NCI-H1092 (cell line): ENCODE data around the gene CHST11.

Source experiments
- DNase-seq: peaks from one replicate; lab custom pipeline; 2025; lab: John Stamatoyannopoulos, UW

Gene CHST11

GRCh38 chr12:104631867-104632266 lies 175.1 kb downstream of the CHST11 start:
- DNase-seq: no peak

GRCh38 chr12:104632724-104633201 lies 176.0 kb downstream of the CHST11 start:
- DNase-seq: no peak

GRCh38 chr12:104634044-104634443 lies 177.3 kb downstream of the CHST11 start:
- DNase-seq: no peak

GRCh38 chr12:104634852-104635251 lies 178.1 kb downstream of the CHST11 start:
- no peak for DNase-seq

- no peak for DNase-seq
These were observed 179.0 kb downstream of the CHST11 start for GRCh38 chr12:104635607-104636343.

GRCh38 chr12:104636496-104636895 lies 179.7 kb downstream of the CHST11 start:
- no peak for DNase-seq

GRCh38 chr12:104637604-104638003 lies 180.9 kb downstream of the CHST11 start:
- no peak for DNase-seq

GRCh38 chr12:104638218-104638850 lies 181.6 kb downstream of the CHST11 start:
- no peak for DNase-seq

GRCh38 chr12:104638851-104639240 lies 182.1 kb downstream of the CHST11 start:
- DNase-seq: no peak

- DNase-seq: no peak
These were observed 184.2 kb downstream of the CHST11 start for GRCh38 chr12:104640956-104641355.

GRCh38 chr12:104641862-104642261 lies 185.1 kb downstream of the CHST11 start:
- DNase-seq: no peak

GRCh38 chr12:104643093-104643818 lies 186.5 kb downstream of the CHST11 start:
- no peak for DNase-seq

GRCh38 chr12:104643819-104644669 lies 187.3 kb downstream of the CHST11 start:
- DNase-seq: peak; percentile 73

- no peak for DNase-seq
These were observed 192.0 kb downstream of the CHST11 start for GRCh38 chr12:104648756-104649155.

GRCh38 chr12:104649217-104649824 lies 192.6 kb downstream of the CHST11 start:
- no peak for DNase-seq

GRCh38 chr12:104649921-104650320 lies 193.2 kb downstream of the CHST11 start:
- DNase-seq: no peak

- DNase-seq: no peak
These were observed 193.8 kb downstream of the CHST11 start for GRCh38 chr12:104650541-104650940.

GRCh38 chr12:104651811-104652210 lies 195.1 kb downstream of the CHST11 start:
- DNase-seq: no peak

GRCh38 chr12:104652358-104652757 lies 195.6 kb downstream of the CHST11 start:
- DNase-seq: no peak

- DNase-seq: no peak
These were observed 196.2 kb downstream of the CHST11 start for GRCh38 chr12:104652910-104653309.
